Right lobe of liver (tissue), 4 donors: ENCODE results near the gene IGF2R.

Experiments
- POLR2A ChIP-seq: fragments of 450-650 bp; IDR thresholded peaks from one replicate; pipeline ENCODE4 v1.6.1; 2017; ENCODE audit warnings: antibody characterized with exemption, mild to moderate bottlenecking
- TF ChIP-seq, protein P1 (sequence below), 4 donors: fragments of 200-600 bp in 3 of 4; fragments of 450-650 bp in 1 of 4; IDR thresholded peaks; one replicate each; pipeline versions ENCODE4 v1.5.1 to v1.8.0; 2016 to 2022; ENCODE audit warnings: antibody characterized with exemption in 4 of 4, mild to moderate bottlenecking in 2 of 4
- donor health status: DM: no; HTN: no; CAD: no.
- donor health status: DM: no; HTN: no; CAD: no.
- donor health status: DM: no; HTN: yes; CAD: no.

DNA sequence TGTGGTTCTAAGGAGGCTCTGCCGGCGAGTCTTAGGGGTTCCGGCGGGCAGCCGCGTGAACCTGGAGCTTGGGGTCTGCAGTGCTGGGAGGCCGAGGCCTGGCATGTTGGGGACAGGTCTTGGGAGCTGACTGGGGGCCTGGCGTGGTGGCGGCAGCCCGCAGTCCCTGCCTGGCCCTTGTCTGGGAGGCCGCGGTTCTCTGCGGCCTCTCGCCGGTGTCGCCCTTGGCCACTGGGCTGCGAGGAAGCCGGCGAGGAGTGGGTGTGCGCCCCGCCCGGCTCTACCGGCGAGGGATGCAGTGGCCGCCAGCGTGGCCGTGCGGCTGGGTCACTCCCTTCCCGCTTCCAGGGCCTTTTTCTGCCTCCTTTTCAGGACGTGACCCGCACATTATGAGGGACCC lies 36.3 kb downstream of the IGF2R start:
- TF ChIP-seq POLR2A, result no peak
- TF ChIP-seq, protein P1, sequence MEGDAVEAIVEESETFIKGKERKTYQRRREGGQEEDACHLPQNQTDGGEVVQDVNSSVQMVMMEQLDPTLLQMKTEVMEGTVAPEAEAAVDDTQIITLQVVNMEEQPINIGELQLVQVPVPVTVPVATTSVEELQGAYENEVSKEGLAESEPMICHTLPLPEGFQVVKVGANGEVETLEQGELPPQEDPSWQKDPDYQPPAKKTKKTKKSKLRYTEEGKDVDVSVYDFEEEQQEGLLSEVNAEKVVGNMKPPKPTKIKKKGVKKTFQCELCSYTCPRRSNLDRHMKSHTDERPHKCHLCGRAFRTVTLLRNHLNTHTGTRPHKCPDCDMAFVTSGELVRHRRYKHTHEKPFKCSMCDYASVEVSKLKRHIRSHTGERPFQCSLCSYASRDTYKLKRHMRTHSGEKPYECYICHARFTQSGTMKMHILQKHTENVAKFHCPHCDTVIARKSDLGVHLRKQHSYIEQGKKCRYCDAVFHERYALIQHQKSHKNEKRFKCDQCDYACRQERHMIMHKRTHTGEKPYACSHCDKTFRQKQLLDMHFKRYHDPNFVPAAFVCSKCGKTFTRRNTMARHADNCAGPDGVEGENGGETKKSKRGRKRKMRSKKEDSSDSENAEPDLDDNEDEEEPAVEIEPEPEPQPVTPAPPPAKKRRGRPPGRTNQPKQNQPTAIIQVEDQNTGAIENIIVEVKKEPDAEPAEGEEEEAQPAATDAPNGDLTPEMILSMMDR (IDR thresholded peaks at IDR 0.05), result no peak
